ENCODE data around the gene MEAK7. TPM values are rescaled to one million over a fixed set of nuclear protein-coding genes. Genes with fewer than 3 reads are reported as not detected.

MEAK7 gene
- total RNA-seq, 1 experiment from 2014 or later, result 19.2 TPM

- POLR2A ChIA-PET (ENCODE audit: unreplicated experiment), result no interaction called here
- no peaks in the 10 kb centered on the region for H3K9me3 ChIP-seq (ENCODE audit: low read length)
- no peak for TF ChIP-seq CTCF (conservative IDR thresholded peaks at IDR 0.05; ENCODE audit: low read depth, low read length)
- TF ChIP-seq EZH2phosphoT487 (IDR thresholded peaks at IDR 0.05; ENCODE audit: borderline replicate concordance, low read length), result no peak
- no peak for TF ChIP-seq EZH2 (IDR thresholded peaks at IDR 0.05; ENCODE audit: low read length, unreplicated experiment)
- H3K27ac ChIP-seq (ENCODE audit: low read length), result no peak overlapping the region
- H3K4me2 ChIP-seq (ENCODE audit: low read length), result no peak overlapping the region
- no peak overlapping the region for H3K9ac ChIP-seq (ENCODE audit: low read length)
- H3F3A ChIP-seq (ENCODE audit: low read length, unreplicated experiment), result no peaks in the 10 kb centered on the region
- BruUV-seq (replicated peaks), result no TSS peak
- no peaks in the 10 kb centered on the region for H3K79me2 ChIP-seq (ENCODE audit: low read length)
- H2AFZ ChIP-seq (ENCODE audit: low read length), result no peak overlapping the region
- H3K27me3 ChIP-seq (ENCODE audit: low read length), result no peaks in the 10 kb centered on the region
- H3K9me2 ChIP-seq (replicated peaks; ENCODE audit: low read length), result no peaks in the 10 kb centered on the region
- CTCF ChIA-PET, result no interaction called here
- intact Hi-C loops (cut with micrococcal nuclease), result loop anchor here (2.0 kb wide), 1 partner anchor 207 kb away; no protein-coding TSS in a partner anchor
- DNase-seq (no peak), ATAC-seq (no peak)
- no peaks in the 10 kb centered on the region for H4K20me1 ChIP-seq (ENCODE audit: low read length)
- peaks cover 18% of the 10 kb centered on the region for H3K36me3 ChIP-seq (ENCODE audit: low read depth, low read length)
- H3K4me1 ChIP-seq (ENCODE audit: insufficient read depth, low read length), result no peaks in the 10 kb centered on the region
- H3K4me3 ChIP-seq (ENCODE audit: low read length), result no peak overlapping the region
Measured at GRCh38 chr16:84483882-84484565, 20.4 kb downstream of the MEAK7 start.

GRCh38 chr16:84482951-84483881 lies 21.2 kb downstream of the MEAK7 start:
- Histone ChIP-seq H3F3A (ENCODE audit: low read length, unreplicated experiment) (no peaks in the 10 kb centered on the region), H3K4me2 (ENCODE audit: low read length) (no peak overlapping the region), H3K9me3 (ENCODE audit: low read length) (no peaks in the 10 kb centered on the region), H3K9ac (ENCODE audit: low read length) (no peak overlapping the region), H3K27ac (ENCODE audit: low read length) (no peak overlapping the region), H3K4me3 (ENCODE audit: low read length) (no peak overlapping the region), H3K4me1 (ENCODE audit: insufficient read depth, low read length) (no peaks in the 10 kb centered on the region; the same call in 1 of the 2 replicates), H3K27me3 (ENCODE audit: low read length) (no peaks in the 10 kb centered on the region), H3K79me2 (ENCODE audit: low read length) (no peaks in the 10 kb centered on the region), H3K9me2 (replicated peaks; ENCODE audit: low read length) (no peaks in the 10 kb centered on the region), H2AFZ (ENCODE audit: low read length) (no peak overlapping the region), H4K20me1 (ENCODE audit: low read length) (no peaks in the 10 kb centered on the region), H3K36me3 (ENCODE audit: low read depth, low read length) (peaks cover 14% of the 10 kb centered on the region)
- intact Hi-C loops (cut with micrococcal nuclease), result no loop called here
- TF ChIP-seq CTCF (conservative IDR thresholded peaks at IDR 0.05; ENCODE audit: low read depth, low read length) (no peak), EZH2phosphoT487 (IDR thresholded peaks at IDR 0.05; ENCODE audit: borderline replicate concordance, low read length) (no peak), EZH2 (IDR thresholded peaks at IDR 0.05; ENCODE audit: low read length, unreplicated experiment) (no peak)
- POLR2A ChIA-PET (ENCODE audit: unreplicated experiment), result no interaction called here
- ATAC-seq (no peak), DNase-seq (no peak)
- BruUV-seq (replicated peaks), result no TSS peak
- CTCF ChIA-PET, result no interaction called here
